CD4-positive, alpha-beta T cell treated with Interferon alpha-2 for 1 hour (primary cell): Measurements from ENCODE around the gene PTGIS.

ENCODE experiments used
- DNase-seq, 2 donors: peaks; one replicate each; pipeline ENCODE4 v3.0.0-alpha.2; 2020 to 2022

Gene PTGIS

DNA sequence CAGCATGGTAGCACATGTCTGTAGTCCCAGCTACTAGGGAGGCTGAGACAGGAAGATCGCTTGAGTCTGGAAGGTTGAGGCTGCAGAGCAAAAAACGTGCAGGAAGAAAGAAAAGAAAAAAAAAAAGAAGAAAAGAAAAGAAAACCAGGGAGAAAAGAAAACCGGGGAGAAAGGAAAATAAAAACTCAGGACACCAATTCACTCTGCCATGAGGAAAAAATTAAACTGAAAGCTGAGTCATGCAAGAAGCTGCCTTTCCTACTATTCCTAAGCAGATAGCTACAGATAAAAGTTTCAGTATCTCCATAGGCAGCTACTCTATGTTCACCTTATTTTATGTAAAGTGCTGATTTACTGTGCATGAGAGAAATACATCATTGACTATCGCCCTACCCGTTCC is 10.5 kb downstream of the PTGIS start:
- no peak for DNase-seq

DNA sequence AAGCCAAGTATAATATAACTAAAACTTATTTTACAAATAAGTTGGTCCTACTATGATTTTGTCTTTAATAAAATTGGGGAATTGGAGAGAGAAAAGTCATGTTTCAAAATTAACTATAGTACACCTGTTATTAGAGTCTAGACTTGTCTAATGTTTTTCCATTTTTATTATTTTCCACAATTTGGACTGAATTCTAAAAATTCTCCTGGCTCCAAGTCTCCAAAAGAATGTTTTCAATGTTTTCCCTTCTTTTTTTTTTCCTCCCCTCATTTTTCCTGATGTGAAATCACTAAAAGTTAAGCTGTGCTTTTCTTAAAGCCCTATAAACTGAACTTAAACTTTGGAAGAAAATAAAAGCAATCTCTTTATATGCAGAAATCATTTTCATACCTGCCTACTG is 11.3 kb downstream of the PTGIS start:
- DNase-seq, result no peak

DNA sequence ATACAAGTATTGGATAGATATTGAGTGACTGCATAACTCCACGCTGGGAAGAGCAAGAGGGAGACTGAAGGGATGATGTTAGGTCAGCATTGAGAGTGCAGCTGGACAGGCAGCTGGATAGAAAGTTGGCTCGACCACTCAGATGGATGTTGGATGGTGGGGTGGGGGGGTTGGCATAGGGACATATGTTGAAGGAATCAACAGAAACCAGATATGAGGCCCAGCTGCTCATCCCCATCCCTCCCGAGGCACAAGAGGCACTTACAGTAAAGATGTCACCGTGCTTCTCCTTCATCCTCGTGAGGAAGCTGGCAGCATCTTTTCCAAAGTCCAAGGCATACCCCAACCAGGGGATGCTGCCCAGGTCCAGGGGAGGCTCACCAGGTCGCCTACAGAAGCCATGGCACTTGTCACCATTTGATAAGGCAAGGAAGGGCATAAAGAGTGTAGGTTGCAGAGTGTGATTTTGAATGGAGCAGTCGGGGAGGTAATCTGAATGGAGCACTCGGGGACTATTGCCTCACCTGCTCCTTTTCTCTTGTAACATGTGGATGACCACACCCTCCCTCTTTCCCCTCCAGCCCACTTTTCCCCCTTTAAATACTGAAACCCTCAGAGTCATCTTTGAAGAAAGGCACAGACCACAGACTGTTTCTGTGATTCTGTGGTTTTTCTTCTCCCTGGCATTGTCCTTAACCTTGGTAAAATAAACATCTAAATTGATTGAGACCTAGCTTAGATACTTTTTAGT is 18.0 kb downstream of the PTGIS start:
- DNase-seq, result no peak

DNA sequence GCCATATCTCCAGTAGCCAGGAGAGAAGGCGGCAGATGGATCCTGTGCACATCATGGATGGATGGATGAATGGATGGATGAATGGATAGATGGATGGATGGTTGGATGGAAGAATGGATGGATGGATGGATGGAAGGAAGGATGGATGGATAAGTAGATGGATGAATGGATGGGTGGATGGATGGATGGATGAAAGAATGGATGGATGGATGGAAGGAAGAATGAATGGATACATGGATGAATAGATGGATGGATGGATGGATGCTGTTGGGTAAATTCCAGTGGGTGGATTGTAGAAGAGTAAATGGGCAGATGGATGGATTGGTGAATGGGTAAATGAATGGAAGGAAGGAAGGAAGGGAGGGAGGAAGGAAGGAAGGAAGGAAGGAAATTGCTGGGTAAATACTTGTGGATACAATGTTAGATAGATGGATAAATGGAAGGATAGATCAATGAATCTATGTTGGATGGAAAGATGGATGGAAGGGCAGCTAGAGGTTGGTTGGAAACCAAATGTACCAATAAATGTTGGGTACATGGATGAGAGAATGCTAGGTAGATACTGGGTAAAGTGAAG is 19.5 kb downstream of the PTGIS start:
- DNase-seq, result no peak

DNA sequence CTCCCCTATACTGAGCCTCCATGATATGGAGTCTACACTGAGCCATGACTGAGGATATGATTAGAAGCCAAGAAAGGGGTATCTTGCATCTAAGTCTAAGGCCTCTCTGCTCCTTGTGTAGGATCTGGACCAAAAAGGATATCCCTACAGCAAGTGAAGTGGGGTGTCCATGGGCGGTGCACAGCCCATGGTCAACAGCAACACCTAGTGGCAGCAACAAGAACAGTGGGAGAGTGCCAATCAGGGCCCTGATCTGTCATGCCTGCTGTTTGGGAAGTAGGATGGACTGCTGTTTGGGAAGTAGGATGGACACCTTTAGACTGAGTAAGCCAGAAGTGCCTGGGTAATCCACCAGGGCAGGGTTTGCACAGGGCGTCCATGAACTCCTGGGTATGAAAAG is 22.4 kb downstream of the PTGIS start:
- DNase-seq, result no peak

GRCh38 chr20:49544535-49544934 is 23.4 kb downstream of the PTGIS start:
- no peak for DNase-seq

- no peak for DNase-seq
These were observed 24.0 kb downstream of the PTGIS start for GRCh38 chr20:49543858-49544437.

- no peak for DNase-seq
These were observed 24.7 kb downstream of the PTGIS start for GRCh38 chr20:49543071-49543857.

- DNase-seq, result no peak
These were observed 25.4 kb downstream of the PTGIS start for GRCh38 chr20:49542514-49542991.

- DNase-seq, result peak; percentile 47 to 72
These were observed 26.0 kb downstream of the PTGIS start for GRCh38 chr20:49541733-49542513.

DNA sequence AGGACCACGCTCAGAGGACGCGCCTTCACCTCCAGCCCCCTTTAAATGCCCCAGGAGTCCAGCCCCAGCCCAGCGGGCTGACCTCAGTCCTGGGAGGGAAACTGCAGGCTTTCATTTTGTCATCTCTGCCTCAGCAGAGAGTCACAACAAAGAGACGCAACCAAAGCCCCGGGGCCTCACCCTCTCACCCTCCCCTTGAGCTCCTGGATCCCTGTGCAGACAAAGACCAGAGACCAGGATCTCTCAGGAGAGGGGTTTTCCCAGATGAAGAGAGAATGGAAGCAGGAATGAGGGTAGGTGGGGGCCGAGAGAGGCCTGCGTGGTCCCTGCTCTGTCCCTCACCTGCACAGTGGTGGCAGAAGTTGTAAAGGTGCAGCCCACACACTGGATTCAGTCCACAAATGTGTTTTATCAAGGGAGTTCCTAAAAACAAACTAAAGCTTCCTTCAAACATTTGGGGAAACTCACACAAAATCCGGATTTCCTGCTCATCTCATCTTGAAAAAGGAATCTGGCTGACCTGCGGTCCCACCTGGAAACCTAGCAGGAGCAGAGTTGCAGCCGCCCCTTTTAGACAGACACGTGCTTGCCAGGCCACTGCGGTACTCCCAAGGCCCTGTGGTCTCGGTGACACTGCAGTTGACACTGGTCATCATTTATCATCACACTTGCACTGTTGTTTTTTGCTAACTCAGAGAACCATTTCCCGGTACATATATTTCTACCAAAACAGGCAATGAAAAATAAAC is 27.1 kb downstream of the PTGIS start:
- DNase-seq, result no peak

DNA sequence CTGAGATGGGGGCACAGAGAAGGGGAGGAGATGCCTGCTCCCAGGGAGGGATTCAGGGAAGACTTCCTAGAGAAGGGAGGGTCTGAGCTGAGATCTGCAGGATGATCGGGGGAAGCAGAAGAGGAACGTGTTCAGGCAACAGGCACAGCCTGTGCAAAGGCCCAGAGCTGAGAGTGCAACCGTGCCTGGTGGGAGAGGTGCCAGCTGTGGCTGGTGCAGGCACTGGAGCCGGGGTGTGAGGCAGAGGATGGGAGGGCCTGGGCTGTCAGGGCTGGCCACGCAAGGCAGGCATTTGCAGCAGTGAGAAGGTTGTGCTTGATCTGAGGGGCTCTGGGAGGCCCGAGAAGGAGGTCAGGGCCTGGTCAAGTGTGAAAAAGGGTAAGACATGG is 27.7 kb downstream of the PTGIS start:
- DNase-seq, result no peak

DNA sequence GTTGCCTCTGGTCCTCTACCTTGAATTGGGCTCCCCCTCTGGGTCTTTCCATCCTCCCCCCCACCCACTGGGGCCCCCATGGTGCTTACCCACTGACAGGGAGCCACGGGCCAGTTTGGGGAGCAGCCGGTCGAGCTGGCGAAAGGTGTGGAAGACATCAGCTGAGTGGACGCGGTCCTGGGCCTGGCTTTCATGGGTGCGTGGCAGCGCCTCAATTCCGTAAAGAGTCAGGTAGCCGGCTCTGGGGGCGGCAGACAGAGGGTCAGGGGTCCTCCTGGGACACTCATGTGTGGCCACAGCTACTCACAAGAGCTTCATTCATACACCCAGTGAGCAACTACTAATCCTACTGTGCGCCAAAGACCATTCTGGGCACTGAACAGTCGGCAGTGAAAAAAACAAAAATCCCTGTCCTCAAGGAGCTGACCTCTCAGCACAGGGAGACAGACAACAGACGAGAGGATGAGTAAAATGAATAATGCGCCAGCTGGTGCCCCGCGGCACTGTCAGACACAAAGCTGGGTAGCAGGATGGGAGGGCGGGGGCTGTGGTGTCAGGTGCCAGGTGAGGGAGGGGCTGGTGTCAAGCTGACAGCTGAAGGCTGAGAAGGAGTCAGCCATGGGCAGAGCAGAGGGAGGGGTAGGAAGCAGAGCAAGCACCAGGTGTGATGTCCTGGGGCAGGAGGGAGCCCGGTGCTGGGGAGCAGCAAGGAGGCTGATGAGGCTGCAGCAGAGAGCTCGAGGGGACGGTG is 28.3 kb downstream of the PTGIS start:
- DNase-seq, result no peak

DNA sequence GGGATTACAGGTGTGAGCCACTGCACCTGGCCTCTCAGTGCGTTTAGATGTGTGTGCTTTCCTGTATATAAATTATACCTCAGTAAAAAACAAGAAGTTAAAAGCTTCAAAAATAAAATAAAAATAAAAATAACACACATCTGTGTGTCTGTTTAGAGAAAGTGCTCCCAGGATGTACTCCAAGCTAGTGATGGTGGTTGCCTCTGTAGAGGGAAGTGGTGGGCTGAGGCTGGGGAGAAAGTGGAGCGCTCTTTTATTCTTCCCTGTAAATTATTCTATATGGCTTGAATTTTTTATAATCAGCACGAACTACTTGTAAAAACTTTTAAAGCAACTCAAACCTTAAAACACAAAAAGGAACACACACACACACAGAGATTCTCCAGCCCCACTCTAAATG is 29.0 kb downstream of the PTGIS start:
- no peak for DNase-seq

DNA sequence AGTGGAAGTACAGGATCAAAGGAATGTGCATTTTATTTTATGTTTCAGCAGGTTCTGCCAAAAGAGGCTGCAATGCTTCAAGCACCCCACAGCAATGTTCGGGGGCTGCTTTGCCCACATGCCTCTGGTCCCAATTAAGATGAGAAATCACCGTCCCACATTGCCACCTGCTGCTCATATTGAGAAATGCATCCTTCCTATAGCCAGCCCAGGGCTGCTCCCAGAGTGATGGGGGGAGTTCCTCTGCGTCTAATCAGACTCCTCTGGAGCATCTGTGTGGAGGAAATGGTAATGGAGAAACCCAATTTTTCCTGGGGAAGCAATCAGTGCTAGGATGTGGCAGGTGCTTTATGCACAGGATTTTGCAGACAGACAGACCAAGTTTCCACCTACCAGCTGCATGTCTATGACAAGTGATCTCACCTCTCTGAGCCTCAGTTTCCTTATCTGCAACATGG is 33.7 kb downstream of the PTGIS start:
- peak; percentile 34 to 66 for DNase-seq

DNA sequence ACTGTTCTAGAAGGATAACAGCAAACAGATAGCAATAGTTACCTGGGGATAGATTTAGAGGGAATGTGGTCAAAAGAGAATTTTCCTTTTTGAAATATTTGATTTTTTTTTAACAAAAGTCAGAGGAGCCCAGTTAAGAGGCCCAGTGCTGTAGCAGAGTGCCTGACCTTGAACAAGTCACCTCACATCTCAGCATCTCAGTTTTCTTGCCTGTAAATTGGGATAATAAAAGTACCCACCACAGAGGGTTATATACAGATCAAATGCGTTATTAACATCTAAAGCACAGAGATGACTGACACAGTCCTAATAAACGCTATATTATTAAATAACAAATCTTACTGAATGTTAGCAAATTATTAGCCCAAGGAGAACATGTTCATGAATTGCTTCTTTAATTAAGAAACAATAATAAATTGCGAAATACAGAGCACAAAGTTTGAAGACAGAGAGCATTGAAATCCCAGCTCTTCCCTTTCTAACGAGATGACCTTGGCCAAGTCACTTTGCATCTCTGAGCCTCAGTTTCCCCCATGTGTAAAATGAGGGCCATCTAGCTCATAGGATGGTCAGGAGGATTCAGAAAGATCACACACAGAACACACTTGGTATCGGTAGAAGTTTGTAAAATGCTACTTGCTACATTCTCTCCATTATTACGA is 35.5 kb downstream of the PTGIS start:
- DNase-seq, result no peak

- no peak for DNase-seq
These were observed 38.5 kb downstream of the PTGIS start for GRCh38 chr20:49529470-49529869.

GRCh38 chr20:49526568-49526967 is 41.4 kb downstream of the PTGIS start:
- no peak for DNase-seq

- DNase-seq, result no peak
These were observed 41.9 kb downstream of the PTGIS start for GRCh38 chr20:49526056-49526455.

- no peak for DNase-seq
These were observed 44.1 kb downstream of the PTGIS start for GRCh38 chr20:49523767-49524360.
